Left cardiac atrium (tissue), 4 donors: Measurements from ENCODE around the gene BAIAP3. TPM values are rescaled to one million over a fixed set of nuclear protein-coding genes. Genes with fewer than 3 reads are reported as not detected.

Experiments used
- ATAC-seq, 2 donors: fragments of 200-7000 bp; cut with Tn5 transposase; one replicate each; pipeline ENCODE4 v1.9.1; 2020; ENCODE audit warnings: mild to moderate bottlenecking in 2 of 2, moderate library complexity in 2 of 2
- DNase-seq: peaks from one replicate; pipeline ENCODE4 v3.0.0-alpha.2; 2020
- intact Hi-C, 2 donors: fragments of 100-400 bp; cut with DNase I; formaldehyde crosslinking; loops; one replicate each; pipeline versions ENCODE4 v1.14.1 to v1.15.1; 2022 to 2023
- total RNA-seq, 2 donors: library from RNA; stranded (reverse); fragmentation: NEBNext Ultra II Directional; extraction: Animal tissue kit (Norgen Biotek cat#: 25700); gene quantifications; one replicate each; pipeline ENCODE4 v1.2.1, GENCODE V29; 2021
- donor health status: DM: no; HTN: yes; CAD: no.
- donor health status: DM: no; HTN: yes; CAD: no; lungs with severe emphysema.
- donor health status: DM: yes; HTN: yes; CAD: no.
- donor health status: Dilated cardiomyopathy.

The BAIAP3 gene
- total RNA-seq, 2 donors from 2014 or later, result 0.99 to 2.7 TPM

DNA sequence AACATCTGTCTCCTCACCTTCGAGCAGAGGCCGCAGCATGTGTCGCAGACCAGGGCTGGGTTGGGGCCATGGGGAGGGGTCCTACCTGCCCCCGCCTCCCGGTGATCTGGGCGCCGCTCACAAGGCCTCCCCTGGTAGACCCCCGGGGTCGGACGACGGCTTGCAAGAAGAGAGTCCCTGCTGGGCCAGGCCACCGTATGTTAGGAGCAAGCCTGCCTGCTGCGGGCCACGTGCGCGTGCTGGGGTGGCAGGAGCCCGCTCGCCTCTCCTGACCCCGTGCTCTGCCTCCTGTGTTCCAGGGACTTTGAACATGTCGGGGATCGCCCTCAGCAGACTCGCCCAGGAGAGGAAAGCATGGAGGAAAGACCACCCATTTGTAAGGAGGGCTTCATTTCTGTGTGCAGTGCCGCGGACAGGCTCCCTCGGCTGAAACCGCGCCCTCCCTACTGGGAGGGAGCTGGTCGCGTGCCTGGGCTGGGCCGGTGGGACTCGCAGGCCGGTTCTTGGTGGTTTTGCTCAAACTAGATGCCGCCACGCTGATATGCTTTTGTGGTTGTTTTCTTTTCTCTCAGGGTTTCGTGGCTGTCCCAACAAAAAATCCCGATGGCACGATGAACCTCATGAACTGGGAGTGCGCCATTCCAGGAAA, 19.6 kb upstream of the BAIAP3 start:
- no peak for DNase-seq
- ATAC-seq, result no peak
- intact Hi-C loops, result no loop called here

DNA sequence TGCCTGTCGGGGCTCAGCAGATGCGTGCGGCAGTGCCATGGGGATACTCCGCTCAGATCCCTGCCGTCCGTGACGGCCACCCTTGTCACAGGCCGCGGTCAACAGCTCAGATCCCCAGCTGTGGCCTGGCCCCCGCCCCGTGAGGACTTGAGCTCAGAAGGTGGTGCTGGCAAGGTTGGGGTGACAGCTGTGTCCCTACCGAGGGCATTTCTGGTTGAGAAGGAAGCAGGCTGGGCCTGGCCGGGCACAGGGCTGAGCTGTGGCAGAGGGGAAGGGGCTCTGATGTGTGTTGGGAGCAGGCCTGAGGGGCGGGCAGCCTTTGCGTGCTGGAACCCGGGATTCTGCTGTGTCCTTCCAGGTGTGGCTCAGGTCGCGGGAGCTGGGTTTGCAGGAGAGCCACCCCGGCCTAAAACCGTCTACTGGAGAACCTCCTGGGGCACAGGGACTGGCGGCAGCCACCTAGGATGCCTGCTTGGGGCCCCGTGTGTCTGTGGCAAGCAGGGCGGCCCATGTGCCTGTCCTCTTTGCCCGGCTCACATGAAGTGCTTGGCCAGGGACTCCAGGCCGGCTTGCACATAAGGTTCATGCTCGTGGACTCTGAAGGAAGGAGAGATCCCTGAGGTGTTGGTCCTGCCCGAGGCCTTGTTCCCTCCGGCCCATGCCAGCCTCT, 18.9 kb upstream of the BAIAP3 start:
- no peak for DNase-seq
- intact Hi-C loops, result no loop called here
- ATAC-seq, result no peak

DNA sequence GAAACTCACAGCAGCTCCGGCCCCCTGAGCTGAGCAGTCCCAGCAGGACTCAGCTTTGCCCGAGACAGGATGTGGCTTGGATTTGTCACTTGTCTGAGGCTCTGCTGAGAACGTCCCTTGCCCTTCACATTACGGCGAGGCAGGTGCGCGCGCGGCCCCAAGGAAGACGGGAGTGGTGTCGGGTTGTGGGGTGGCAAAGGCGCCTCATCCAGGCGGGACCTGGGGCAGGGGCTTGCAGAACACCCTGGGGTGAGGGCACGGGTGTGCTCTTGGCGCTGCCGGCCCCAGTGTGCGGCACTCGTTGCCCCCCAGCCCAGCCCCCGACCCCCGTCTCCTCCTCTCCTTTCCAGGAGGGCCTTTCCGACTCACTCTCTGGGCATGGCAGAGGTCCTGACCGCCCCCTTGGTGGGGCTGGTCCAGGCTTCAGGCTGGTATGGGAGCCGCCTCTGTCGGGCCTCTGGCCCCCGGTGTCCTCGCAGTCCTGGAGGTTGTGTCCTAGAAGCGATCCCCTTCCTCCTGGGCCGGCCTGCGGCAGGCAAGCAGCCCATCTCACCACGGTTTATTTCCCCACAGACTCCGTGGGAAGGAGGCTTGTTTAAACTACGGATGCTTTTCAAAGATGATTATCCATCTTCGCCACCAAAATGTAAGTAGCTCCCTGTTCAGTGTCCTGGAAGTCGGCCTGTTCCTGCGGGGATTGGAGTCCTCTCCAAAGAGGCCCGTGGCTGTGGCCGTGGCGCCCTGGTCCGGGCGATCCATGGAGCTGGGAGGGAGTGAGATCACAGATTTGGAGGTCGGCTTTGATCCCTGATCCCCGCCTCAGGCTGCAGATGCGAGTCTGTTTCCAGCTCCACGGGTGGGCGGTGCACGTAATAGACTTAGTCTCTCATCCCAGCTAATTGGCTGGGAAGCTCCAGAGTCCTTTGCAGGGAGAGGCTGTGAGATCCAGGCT, 18.1 kb upstream of the BAIAP3 start:
- no peak for DNase-seq
- no peak for ATAC-seq
- intact Hi-C loops, result no loop called here

DNA sequence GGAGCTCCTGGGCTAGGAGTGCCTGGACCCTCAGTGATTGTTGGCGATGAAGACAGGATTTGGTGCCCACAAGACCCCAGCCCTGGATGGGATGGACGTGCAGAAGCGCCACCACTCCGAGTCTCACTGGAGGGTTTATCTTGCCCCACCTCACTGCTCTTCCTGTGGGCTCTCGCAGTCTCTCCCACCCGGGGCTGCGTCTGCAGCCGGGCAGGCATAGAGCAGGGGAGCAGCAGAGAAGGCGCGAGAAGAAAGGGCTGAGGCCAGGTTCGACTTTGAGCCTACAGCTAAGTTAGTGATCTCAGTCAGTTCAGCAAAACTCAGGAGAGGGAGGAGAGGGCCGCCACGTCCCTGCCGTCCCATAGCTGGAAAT, 17.4 kb upstream of the BAIAP3 start:
- intact Hi-C loops, result no loop called here

DNA sequence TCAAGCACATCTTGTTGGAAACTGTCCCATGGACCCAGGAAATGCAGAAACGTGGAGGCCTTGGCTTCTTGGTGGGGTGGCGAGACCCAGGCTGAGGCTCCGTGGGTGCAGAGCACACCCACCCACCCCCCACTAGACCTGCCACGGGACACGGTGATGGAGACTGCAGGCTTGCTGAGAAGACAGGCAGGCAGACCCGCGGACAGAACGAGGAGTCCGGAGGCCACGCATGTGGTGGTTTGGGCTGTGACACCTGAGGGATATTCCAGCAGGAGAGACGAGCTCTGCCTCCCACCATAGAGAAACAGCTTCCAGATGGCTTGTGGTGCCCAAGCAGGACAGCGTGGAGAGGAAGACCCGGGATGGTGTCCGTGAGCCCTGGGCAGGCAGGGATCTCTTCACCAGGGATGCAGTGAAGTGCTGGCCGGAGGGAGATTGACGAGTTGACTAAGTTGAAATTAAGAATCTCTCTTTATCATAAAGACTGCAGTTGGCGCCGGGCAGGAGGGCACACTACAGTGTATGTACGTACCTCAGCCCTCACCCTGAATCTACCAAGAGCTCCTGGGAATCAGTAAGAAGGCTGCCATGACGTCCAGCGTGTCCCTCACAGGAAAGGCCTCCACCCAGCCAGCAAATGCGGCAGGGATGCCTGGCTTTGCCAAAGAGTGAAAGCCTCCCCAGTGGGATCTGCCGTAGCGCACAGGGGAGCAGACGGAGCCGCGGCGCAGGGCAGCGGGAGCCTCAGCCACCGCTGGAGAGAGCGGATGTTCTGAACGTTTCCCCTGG, 15.8 kb upstream of the BAIAP3 start:
- no peak for DNase-seq
- intact Hi-C loops, result no loop called here
- no peak for ATAC-seq

More for the DNA sequence above, 17.4 kb upstream of the BAIAP3 start:
- DNase-seq (no peak), ATAC-seq (no peak)

DNA sequence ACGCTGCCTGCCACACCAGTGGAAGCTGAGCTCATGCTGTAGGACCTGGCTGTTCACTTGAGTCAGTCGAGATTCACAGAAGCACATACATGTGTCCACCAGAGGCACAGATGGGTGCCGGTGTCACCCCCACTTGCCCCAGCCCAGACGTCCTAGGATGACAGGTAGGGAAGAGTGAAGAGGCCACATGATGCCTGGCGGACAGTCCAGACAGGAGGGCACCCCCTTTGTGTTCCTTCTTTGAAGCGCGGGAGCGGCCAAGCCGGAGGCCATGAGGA, 15.2 kb upstream of the BAIAP3 start:
- ATAC-seq, result no peak
- intact Hi-C loops, result no loop called here
- DNase-seq, result no peak

DNA sequence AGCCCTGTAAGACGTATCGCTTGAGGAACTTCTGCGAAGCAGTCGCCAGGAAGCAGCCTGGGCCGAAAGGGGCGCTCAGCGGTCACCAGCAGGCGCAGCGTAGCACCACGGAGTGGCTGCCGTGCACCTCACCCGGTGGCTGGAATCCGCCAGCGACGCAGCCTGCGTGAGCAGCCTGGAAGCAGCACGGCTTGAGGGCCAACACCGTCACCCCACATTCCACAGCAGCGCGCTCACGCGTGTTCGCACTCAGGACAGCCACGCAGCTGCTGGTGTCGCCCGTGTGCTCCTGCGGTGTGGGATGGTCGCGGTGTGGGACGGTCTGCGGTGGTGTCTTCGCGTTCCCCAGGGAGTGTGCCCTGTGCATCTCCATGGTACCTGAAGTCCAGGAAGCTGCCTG, 14.4 kb upstream of the BAIAP3 start:
- no peak for ATAC-seq
- intact Hi-C loops, result no loop called here
- no peak for DNase-seq

DNA sequence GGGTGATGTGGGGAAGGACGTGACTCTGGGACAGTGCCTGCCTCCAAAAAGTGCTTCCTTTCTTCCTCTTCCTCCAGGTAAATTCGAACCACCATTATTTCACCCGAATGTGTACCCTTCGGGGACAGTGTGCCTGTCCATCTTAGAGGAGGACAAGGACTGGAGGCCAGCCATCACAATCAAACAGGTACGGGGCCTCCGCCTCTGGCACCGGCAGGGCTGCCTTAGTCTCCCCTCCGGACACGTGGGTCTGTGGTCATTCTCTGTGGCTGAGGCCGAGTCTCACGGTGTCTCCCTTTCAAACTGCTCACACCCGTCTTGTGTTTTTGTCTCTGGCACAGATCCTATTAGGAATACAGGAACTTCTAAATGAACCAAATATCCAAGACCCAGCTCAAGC, 13.3 kb upstream of the BAIAP3 start:
- DNase-seq (no peak), ATAC-seq (no peak)
- intact Hi-C loops, result no loop called here

DNA sequence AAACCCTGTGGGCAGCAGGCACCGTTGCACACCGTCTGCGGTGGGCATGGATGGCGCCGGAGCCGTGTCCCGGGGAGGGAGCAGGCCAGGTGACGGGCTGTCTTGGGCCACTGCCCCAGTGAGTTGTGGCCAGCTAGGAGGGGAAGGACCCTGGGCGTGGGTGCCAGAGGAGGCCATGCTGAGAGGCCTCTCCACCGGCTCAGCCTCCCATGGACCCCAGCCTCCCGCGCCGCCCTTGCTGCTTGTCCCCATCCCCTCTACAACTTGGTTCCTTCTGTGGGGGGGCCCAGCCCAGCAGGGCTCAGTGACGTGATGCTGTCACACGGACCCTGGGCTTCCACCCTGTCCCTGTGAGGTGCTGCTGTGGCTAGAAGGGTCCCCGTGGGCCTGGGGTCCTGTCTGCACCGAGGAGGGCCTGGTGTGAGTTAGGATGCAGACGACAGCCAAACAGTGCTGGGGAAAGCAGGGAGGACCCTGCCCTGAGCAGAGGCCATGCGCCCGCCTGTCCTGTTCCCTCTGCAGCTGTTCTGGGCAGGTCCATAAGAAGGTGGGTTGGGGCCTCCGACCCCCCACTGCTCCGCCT, 12.7 kb upstream of the BAIAP3 start:
- DNase-seq (no peak), ATAC-seq (peak in 1 of 2 donors; percentile 24)
- intact Hi-C loops, result no loop called here

DNA sequence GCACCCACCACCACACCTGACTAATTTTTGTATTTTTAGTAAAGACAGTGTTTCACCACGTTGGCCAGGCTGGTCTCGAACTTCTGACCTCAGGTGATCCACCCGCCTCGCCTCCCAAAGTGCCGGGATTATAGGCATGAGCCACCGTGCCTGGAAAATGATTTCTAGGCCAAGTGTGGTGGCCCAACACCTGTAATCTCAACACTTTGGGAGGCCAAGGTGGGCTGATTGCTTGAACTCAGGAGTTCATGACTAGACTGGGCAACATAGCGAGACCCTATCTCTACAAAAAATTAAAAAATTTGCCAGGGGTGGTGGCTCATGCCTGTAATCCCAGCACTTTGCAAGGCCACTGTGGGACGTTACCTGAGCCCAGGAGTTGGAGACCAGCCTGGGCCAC, 11.0 kb upstream of the BAIAP3 start:
- DNase-seq (no peak), ATAC-seq (no peak)
- intact Hi-C loops, result no loop called here

DNA sequence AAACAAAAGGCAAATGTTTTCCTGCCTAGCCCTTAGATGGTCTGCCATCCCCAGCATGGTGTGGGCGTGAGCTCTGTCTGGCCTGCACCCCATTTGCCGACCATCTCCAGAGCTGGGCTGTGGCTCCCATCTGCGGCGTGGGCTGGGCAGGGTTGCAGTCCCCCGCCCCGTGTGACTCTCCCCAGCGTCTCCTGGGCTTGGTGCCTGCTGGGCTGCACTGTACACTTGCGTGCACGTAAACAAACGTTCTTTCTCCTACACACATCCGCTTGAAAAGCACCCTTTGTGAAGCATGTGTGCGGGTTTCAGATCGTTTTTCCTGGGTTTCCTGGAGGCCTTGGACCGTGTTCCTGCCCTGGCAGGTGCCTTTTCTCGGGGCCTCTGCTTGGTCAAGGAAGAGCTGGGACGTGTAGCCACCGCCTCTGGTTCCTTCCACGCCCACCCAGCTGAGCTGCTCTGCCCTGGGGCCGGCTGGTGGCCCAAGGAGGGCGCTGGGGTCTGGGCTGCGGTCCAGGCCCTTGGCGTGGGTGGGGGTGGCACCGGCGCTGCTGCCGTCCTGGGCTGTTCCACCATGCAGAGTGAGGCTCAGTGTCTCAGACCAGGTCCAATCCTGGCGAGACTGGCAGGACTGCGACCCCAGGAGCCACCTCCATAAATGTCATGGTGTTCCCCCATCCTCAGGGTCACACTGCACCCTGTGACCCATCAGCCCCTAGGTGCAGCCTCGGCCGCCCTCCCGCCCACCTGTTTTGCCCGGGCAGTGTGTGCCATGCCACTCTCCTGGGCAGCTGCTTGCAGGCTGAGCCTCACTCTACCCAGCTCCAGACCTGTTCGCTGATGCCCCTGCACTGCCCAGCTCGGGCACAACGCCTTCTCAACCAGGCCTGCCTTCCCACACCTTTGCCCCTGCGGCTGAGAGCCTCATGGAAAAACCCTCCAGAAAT, 9.9 kb upstream of the BAIAP3 start:
- ATAC-seq, result no peak
- intact Hi-C loops, result no loop called here
- DNase-seq, result no peak

DNA sequence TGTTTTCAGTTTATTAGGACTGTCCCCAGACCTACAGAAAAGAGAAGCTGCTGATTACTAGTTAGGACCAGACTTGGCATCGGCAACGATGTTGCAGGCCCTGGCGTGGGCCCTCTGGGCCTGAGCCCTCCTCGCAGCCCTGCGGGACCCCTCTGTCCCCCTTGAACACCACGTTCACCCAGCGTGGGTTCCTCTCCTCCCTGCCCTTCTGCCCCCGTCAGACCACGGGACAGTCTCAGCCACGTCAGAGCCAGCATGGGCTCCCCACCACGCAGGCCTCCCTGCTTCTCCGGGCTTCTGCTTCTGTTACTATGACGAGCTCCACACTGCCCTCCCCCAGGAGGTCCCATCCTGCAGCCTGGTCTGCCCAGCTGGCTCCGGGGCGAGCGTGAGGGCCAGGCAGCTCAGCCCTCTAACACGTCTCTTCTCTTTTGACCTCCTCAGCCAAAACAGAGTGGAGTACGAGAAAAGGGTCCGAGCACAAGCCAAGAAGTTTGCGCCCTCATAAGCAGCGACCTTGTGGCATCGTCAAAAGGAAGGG, 9.1 kb upstream of the BAIAP3 start:
- ATAC-seq, result no peak
- DNase-seq, result no peak
- intact Hi-C loops, result no loop called here

DNA sequence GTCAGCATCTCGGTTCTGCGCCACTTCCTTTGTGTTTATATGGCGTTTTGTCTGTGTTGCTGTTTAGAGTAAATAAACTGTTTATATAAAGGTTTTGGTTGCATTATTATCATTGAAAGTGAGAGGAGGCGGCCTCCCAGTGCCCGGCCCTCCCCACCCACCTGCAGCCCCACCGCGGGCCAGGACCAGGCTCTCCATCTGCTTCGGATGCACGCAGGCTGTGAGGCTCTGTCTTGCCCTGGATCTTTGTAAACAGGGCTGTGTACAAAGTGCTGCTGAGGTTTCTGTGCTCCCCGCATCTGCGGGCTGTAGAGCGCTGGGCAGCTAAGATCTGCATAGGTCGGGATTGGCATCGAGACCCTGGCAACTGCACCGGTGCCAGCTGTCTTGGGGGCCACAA, 8.2 kb upstream of the BAIAP3 start:
- ATAC-seq (no peak), DNase-seq (no peak)
- intact Hi-C loops, result no loop called here

DNA sequence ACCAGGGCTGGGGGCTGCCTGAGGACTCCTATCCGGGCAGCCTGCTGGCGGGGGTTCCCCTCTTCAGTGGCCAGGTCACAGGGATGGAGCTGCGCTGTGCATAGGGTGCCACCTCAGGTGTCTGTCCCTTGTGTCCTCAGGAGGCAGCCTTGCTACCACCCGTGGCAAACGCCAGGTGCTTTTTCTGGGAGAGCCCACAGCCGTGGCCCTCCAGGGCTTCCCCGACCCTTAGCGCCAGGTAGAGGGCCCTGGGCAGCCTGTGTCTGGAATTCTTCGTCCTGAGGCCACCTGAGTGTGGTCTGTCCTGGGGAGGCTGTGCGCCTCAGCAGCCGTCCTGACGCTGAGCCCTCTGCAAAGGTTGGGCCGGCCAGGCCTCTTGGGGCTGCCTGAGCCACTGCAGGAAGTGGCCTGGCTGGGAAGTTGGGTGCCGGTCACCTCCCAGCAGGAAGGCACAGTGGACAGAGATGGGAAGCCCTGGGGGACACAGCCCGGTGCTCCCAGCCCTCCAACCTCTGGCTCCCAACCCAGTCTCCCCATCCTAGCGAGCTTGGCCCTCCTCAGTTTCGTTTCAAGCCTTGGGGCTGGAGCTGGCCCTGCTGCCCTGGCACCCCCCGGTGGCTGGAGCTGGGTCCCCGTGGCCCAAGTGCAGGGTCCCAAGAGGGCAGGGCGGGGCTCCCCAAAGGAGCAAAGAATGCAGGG, 7.6 kb upstream of the BAIAP3 start:
- DNase-seq (no peak), ATAC-seq (peak; percentile 5 to 24)
- intact Hi-C loops, result no loop called here

DNA sequence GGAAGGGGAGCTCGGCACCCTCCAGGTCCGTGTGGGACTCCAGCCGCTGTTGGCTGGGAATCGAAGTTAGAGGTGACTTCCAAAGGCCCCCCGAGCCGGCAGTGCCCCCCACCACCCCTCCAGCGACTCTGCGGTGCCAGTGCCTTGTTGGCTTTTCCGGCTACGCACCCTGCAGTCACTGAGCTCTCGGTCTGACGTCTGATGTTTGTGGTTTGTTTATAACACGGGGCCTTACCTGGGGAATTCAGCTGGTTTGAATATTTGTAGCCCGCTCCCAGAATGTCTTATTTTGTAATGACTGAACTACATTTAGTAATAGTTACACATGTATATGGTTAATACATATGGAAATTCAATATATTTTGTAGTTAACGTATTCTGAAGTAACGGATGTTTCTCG, 7.1 kb upstream of the BAIAP3 start:
- intact Hi-C loops, result no loop called here
- no peak for ATAC-seq
- no peak for DNase-seq

DNA sequence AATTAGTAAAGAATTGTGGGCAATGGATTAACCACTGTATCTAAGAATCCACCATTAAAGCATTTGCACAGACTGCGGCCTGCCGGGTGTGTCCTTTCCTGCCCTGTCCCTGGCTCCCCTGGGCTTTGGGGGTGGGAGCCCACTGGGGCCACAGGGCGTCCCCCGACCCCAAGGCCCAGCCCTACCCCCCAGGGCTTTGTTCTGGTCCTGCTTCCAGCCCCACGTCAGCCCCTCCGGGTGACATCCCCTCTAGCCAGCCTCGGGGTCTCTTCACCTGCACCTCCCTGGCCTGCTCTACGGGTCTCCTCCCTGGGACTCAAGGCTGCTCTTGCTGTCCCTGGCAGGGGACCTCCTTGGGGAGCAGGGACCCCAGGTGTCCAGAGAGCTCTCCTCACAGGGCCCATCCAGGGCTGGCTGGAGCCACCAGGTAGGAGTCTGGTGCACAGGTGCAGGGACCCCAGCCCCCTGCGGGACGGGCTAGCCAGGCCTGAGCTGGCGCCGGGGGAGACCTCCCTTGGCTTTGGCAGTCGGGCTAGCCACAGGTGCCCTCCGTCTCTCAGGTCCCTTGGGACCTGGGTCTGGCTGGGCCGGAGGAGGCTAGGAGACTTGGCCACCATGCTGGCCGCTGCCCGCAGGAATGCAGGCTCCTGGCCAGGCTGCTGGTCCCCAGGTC, 6.4 kb upstream of the BAIAP3 start:
- intact Hi-C loops, result no loop called here
- DNase-seq (no peak), ATAC-seq (no peak)

DNA sequence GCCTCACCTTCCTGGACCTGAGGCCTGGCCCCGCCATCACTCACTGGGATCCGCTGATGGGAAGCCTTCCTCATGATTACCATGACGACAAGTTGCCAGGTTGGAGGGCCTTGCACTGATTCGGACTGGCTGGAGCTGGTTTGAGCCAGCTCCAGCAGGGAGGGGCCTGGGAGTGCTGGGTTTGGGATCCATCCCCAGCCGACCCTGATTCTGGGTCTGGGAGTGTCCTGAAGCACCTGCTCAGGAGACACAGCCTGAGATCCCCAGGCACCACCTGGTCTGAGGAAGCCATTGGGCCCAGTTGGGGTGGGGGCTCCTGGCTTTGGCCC, 5.9 kb upstream of the BAIAP3 start:
- ATAC-seq (no peak), DNase-seq (no peak)
- intact Hi-C loops, result no loop called here
